Measurements from ENCODE around the gene RHBDD1. TPM values are rescaled to one million over a fixed set of nuclear protein-coding genes. Genes with fewer than 3 reads are reported as not detected.

RHBDD1 gene
- total RNA-seq (2022; extraction: Qiagen RNA extraction; ENCODE audit: low read depth), result 8.9 to 10.7 TPM (median 9.9 TPM) in 5 replicates

GRCh38 chr2:226835796-226836547 is at the start of gene RHBDD1:
Gene RHBDD1, plus strand, starts transcription at chr2:226836054. Its CDS starts 28,640 bp downstream, at chr2:226864694.

GRCh38 chr2:226799211-226799975 is 36.5 kb upstream of the RHBDD1 start, which contains the start of gene IRS1:
Gene IRS1, minus strand, starts transcription at chr2:226799820. Its CDS starts 1,082 bp downstream, at chr2:226798738.

Other genes with a start within 250 kb of the RHBDD1 start
- gene IRS1, start 36.2 kb upstream of the RHBDD1 start, total RNA-seq (2022; extraction: Qiagen RNA extraction; ENCODE audit: low read depth), result 16.0 to 19.6 TPM (median 17.0 TPM) in 5 replicates

All from A549 treated with CpdA at 1 μM for 4 hours (cell line).